Tracheal epithelial cell (primary cell): ENCODE data around the gene CPLANE2. TPM values are rescaled to one million over a fixed set of nuclear protein-coding genes. Genes with fewer than 3 reads are reported as not detected.

ENCODE experiments used
- total RNA-seq: library from RNA; depleted of rRNA; stranded (reverse); fragments of >200 nt; gene quantifications from 2 replicates; pipeline ENCODE4 v1.2.1, GENCODE V29; 2014

The CPLANE2 gene
- total RNA-seq = 5.1 and 6.4 TPM in 2 replicates

GRCh38 chr1:16236511-16237342 lies at the start of gene CPLANE2:
Gene CPLANE2 (minus strand): TSS chr1:16237183. CDS start chr1:16236742, 441 bp downstream.

GRCh38 chr1:16212251-16212961 lies 24.6 kb downstream of the CPLANE2 start, which contains the start of gene ARHGEF19:
Gene ARHGEF19 (minus strand): TSS chr1:16212652. CDS start chr1:16209054, 3,598 bp downstream.

Other genes starting within 250 kb of the CPLANE2 start
- not detected in 2 replicates for gene SRARP, start 232.9 kb downstream of the CPLANE2 start, total RNA-seq
- not detected in 2 replicates for gene HSPB7, start 219.1 kb downstream of the CPLANE2 start, total RNA-seq
- gene CLCNKA, start 215.1 kb downstream of the CPLANE2 start, total RNA-seq = not detected in 2 replicates
- gene CLCNKB, start 193.4 kb downstream of the CPLANE2 start, total RNA-seq = under 0.01 TPM in 1 of 2 replicates, not detected in the other
- gene FAM131C, start 163.5 kb downstream of the CPLANE2 start, total RNA-seq = 0.72 and 1.1 TPM in 2 replicates
- 123 and 144 TPM in 2 replicates for gene EPHA2, start 81.1 kb downstream of the CPLANE2 start, total RNA-seq
- gene ARHGEF19, start 24.5 kb downstream of the CPLANE2 start, total RNA-seq = 2.1 and 5.1 TPM in 2 replicates
- 11.5 and 15.2 TPM in 2 replicates for gene FBXO42, start 115.3 kb upstream of the CPLANE2 start, total RNA-seq
- gene SZRD1, start 130.1 kb upstream of the CPLANE2 start, total RNA-seq = 15.9 and 18.8 TPM in 2 replicates
- gene SPATA21, start 200.2 kb upstream of the CPLANE2 start, total RNA-seq = not detected in 2 replicates
- 62.7 and 181 TPM in 2 replicates for gene NECAP2, start 203.5 kb upstream of the CPLANE2 start, total RNA-seq